NCI-H2081 (cell line): Measurements from ENCODE around the gene JAK1.
A peak's percentile ranks its signal among the peaks of the same experiment; 100 is the strongest.
"Not testable (repeated sequence)": the region's sequence is repeated elsewhere in the genome, so short reads cannot be mapped to it uniquely, and the experiment has no call there.

Source experiments
- DNase-seq, 2 experiments: peaks; one replicate each; lab custom pipeline; 2025; lab: John Stamatoyannopoulos, UW

Gene JAK1

GRCh38 chr1:64950284-64950809 lies 16.0 kb downstream of the JAK1 start:
- no peak for DNase-seq

DNA sequence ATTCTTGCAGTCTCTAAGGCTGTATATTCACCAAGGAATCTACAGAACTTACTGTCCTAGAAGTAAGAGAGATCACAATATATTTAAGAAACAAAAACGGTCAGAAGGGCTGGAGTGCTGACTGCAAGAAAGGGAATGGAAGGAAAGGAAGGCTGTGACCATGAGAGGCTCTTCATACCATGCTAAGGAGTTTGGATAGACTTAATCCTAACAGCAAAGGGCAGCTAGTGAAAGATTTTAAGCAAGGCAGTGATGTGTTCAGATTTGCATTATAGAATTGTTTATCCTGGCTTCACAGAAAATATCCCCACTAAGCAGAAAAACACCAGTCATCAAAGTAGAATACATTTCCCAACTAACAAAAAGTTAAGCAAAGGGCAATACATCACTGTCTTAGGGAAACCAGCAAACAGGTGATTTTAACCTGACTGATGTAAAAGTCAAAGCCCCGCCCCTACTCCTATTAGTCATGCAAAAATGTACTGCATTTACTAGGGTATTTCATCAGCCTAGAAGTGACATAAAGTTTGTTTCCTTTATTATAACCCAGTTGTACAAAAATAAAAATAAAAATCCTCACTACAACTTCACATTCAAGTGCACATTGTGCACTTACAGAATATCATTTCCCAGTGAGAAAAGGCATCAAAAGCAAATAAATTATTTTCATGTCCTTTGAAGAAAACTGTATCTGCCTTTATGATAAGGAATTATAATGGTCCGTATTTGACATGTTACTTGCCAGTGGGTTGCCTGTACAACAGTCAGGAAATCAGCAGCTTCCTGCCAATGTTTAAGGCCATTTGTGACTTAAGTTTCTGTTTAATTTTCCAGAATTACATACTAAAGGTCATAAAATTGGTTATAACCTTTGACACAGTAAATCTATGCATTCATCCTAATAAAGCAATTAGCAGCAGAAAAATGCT lies 17.2 kb downstream of the JAK1 start:
- no peak for DNase-seq

- no peak for DNase-seq
Observed at GRCh38 chr1:64948216-64948615, 18.1 kb downstream of the JAK1 start.

DNA sequence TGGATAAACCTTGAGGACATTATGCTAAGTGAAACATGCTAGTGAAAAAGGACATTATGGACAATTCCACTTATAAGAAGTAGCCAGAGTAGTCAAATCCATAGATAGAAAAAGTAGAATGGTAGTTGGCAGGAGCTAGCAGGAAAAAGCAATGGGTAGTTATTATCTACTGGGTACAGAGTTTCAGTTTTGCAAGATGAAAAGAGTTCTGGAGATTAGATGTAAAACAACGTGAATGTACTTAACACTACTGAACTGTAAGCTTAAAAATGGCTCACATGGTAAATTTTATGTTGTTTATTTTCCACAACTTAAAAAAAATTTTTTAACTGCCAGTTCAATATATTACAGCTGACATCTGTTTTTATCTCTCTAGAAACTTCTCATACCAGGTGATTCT lies 19.4 kb downstream of the JAK1 start:
- DNase-seq: no peak

GRCh38 chr1:64944913-64945312 lies 21.4 kb downstream of the JAK1 start:
- no peak for DNase-seq

GRCh38 chr1:64942675-64943074 lies 23.7 kb downstream of the JAK1 start:
- DNase-seq: no peak

DNA sequence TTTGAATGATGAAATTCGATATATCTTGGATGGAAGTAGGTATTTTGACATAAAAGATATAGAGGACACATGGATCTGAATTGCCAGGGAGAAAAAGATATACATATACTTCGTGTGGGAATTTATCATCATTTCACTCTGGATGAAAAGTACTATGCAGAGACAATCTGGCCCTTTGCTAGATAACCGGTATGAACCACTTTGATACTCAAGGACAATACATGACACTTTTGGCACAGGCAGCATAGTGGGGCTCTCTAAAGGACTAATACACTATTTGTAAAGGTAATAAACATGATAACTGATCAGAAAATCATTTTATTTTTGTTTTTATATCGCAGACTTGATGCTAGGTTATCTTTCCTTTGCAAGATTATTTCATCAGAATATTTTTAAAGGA lies 24.2 kb downstream of the JAK1 start:
- DNase-seq: no peak

GRCh38 chr1:64941461-64942117 lies 24.8 kb downstream of the JAK1 start:
- DNase-seq: no peak

GRCh38 chr1:64940025-64940424 lies 26.3 kb downstream of the JAK1 start:
- DNase-seq: peak; percentile 13 to 32

DNA sequence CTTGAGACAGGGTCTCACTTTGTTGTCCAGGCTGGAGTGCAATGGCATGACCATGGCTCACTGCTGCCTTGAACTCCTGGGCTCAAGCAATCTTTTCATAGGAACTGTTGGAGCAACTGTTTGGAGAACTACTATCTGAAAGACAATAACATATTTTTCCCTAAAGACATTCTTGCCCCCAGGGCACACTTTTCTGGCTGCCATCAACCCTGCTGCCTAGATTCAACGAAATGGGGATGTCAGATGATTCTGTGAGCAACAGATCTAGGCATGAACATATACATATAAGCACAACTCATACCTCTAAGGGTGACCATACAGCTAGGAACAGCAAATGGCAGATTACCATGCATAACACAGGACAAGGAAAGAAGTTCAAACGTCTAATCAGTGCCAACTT lies 27.4 kb downstream of the JAK1 start:
- DNase-seq: no peak

DNA sequence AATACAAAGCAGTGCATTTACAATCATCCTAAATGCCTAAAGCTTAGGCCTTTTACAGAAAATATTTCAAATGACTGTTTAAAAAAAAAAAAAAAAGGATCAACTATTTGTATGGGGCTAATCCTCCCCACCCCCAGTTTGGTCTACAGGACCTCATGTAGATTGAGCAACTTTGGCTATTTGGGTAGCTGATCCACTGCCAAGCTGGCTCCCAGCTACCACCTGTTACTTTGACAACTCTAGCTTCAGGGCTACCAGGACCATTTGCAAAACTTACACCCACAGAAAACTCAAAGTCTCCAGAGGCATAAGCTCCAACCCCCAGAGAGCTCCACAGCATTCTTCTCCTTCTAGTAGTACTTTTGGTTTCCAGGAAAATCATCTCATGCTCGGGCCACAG lies 29.4 kb downstream of the JAK1 start:
- no peak for DNase-seq

DNA sequence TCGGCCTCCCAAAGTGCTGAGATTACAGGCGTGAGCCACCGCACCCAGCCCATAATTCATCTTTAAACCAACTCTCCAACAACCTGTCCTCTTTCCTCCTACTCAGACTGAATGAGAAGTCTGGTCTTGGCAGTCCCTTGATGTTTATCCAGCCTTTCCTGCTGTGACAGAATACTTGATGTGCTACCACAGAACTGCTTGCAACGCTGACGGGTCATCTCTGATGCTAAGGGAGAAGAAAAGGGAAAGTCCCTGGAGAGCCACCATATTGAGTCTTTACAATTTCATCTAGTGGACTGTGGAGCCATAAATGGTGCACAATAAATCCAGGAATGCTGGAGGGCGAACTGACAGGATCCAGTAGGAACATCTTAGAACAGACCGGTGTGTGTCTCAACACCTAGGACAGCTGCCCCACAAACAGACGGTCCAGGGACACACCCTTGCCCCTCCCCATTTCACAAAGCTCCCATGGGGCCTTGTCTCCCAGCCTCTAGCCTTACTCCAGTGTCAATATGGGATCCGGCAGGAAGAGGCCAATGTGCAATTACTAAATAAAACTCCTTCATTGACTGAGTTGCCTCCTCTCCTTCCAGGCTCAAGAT lies 30.7 kb downstream of the JAK1 start:
- DNase-seq: no peak

DNA sequence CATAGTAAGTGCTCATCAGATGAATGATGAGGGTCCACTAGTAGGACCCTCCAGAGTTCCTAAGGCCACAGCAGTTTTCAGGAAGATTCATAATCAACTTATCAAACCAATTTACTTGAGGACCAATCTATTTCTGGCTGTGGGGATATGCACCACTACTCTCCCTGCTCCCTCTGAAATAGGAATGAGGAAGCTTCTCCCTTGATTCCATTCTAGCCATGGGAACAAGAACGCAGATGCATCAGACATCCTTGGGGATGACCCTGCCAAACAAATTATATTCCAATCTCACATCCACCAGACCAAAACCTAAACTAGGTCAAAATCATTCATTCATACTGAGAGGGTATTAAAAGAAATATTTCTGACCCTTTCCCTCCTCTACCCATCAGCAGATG lies 31.5 kb downstream of the JAK1 start:
- no peak for DNase-seq

DNA sequence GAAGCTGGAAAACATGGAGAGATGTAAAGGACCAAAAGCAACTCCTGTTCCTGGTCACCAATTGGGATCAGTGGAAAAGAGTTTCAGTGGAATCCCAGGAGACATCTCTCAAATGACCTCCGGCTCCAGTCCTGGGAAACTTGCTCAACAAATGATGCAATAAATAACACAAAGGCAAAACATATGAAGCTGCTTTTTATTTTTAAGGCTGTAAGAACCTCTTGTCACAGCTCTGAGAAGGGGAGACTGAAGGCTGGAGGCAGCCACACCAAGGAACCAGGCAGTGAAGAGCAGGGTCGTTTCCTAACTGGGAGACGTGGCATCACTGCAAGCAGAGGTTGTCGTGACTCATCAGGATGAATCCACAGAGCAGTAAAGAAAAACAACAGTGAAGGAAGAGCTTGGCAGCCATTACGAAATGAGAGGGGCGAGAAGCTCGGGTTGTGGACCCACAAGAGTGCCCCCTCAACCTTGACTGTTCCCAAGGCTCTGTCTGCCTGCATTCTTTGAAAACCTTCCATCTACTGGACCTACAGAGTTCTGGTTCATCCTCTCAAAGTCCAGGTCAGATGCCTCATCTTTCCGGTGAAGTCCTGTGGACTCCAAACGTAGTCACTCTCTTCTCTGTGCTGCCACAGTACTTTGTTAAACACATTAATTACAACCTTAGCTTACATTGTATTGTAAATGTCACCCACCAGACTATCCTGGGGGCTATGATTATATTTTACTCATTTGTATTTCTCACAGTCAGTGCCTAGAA lies 32.1 kb downstream of the JAK1 start:
- DNase-seq: no peak

DNA sequence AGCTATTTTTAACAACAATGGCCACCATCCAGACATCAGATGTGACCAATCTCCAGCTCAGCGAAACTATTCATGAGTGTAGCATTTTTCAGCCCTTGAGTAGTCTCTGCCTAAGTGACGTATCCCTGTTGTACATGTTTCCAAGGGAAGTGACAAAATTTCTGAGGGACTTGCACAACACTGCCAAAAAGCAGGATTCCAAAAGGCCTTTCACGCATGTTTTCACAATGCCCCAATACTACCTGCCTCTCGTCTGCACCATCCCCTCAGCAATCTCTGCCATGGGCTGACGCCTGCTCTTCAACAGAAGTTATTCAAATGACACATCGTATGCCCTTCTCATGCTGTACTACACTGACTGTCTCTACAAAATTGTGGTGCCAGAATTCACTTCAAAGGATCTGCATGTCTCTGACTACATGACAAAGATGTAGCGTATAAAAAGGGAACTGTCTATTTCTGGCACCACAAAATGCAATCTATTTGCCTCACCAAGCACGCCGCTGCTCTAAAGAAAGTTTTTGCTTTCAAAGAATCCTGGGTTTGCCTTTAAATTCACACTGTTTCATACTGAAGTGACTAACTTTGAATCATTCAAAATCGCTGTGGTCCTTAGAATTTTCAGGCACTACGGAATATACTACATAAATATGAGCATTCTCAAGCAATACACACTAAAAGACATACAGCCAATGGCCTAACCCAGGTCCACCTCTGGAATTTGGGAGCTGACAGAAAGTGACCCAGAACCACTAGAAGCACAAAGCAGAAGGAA lies 32.9 kb downstream of the JAK1 start:
- DNase-seq: no peak

GRCh38 chr1:64932962-64933295 lies 33.4 kb downstream of the JAK1 start:
- DNase-seq: no peak

- not testable (repeated sequence) for DNase-seq
Observed at GRCh38 chr1:64930640-64931039, 35.7 kb downstream of the JAK1 start.

DNA sequence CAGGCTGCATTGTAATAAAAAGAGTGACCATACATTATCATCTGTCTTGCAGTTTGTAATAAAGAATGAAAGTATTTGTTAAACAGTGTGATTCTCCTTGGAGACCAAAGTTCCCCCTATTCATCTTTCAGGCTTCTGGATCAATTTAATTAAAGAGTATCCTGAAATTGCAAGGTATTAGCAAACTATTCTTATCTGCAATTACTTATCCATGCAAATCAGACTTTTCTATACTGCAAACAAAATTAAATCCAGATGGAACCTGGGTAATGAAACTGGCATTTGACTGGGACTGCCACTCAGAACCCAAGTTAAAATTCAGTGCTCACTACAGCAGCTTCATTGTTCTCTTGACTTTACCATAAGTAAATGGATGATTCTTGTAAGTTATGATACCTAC lies 37.1 kb downstream of the JAK1 start:
- DNase-seq: no peak

DNA sequence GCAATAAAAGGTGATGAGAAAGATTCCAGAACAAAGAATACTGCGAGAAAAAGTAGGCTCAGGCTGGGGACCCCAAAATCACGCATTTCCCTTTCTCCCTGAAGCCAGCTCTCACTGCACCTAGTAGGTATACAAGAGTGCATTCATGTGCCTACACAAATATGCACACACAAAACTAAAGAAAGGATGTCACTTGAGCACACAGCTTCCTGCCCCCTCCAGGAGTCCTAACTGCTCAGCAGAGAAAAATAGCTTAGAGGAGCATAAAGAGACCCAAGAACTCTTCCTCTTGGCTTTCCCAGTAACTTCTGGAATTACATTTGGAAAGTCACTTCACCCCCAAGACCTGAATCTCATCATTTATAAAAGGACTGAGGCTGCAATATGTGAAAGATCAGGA lies 38.0 kb downstream of the JAK1 start:
- no peak for DNase-seq

GRCh38 chr1:64925594-64925993 lies 40.8 kb downstream of the JAK1 start:
- DNase-seq: no peak

- DNase-seq: no peak
Observed at GRCh38 chr1:64923294-64923718, 43.0 kb downstream of the JAK1 start.
